H1 (cell line): ENCODE measurements around the gene P3H3. TPM values are rescaled to one million over a fixed set of nuclear protein-coding genes. Genes with fewer than 3 reads are reported as not detected.

Experiments used
- CREB1 ChIP-seq: IDR thresholded peaks from 2 replicates; pipeline ENCODE4 v1.6.1; 2012; ENCODE audit warnings: inconsistent platforms
- EP300 ChIP-seq, 2 experiments: IDR thresholded peaks; 1 replicate in 1 of 2; 2 replicates in 1 of 2; pipeline ENCODE4 v1.6.1; 2011 to 2012; ENCODE audit warnings: low read depth in 2 of 2, low read length in 2 of 2, mild to moderate bottlenecking in 2 of 2, borderline replicate concordance in 1 of 2, inconsistent platforms in 1 of 2, moderate library complexity in 1 of 2
- GABPA ChIP-seq: IDR thresholded peaks from 2 replicates; pipeline ENCODE4 v1.6.1; 2011; ENCODE audit warnings: mild to moderate bottlenecking, low read length, moderate library complexity, borderline replicate concordance; ENCODE audit not compliant: insufficient read depth
- NRF1 ChIP-seq: IDR thresholded peaks from 2 replicates; pipeline ENCODE4 v1.6.1; 2011; ENCODE audit warnings: mild to moderate bottlenecking, low read depth, low read length, improper control_type of control experiment
- POLR2A ChIP-seq, 2 experiments: IDR thresholded peaks; 1 replicate in 1 of 2; 2 replicates in 1 of 2; pipeline ENCODE4 v1.6.1; 2011; ENCODE audit warnings: low read depth in 2 of 2, low read length in 2 of 2, mild to moderate bottlenecking in 2 of 2; ENCODE audit errors: control extremely low read depth in 1 of 2
- POLR2AphosphoS5 ChIP-seq: IDR thresholded peaks from 2 replicates; pipeline ENCODE4 v1.6.1; 2011; ENCODE audit warnings: low read depth, low read length
- RBBP5 ChIP-seq: IDR thresholded peaks from 2 replicates; pipeline ENCODE4 v1.7.1; 2012; ENCODE audit warnings: low read depth, mild to moderate bottlenecking, inconsistent platforms, low read length, moderate library complexity, borderline replicate concordance
- SIN3A ChIP-seq, 2 experiments: IDR thresholded peaks in 1 of 2; conservative IDR thresholded peaks in 1 of 2; 2 replicates each; pipeline ENCODE4 v1.6.1; 2011 to 2012; ENCODE audit warnings: low read length in 2 of 2, improper control_type of control experiment in 1 of 2, low read depth in 1 of 2, mild to moderate bottlenecking in 1 of 2
- SIRT6 ChIP-seq: IDR thresholded peaks from one replicate; pipeline ENCODE4 v1.7.1; 2012; ENCODE audit warnings: low read length, inconsistent platforms
- SP2 ChIP-seq: IDR thresholded peaks from 2 replicates; pipeline ENCODE4 v1.6.1; 2012; ENCODE audit warnings: mild to moderate bottlenecking, low read length, inconsistent platforms
- TEAD4 ChIP-seq: IDR thresholded peaks from 2 replicates; pipeline ENCODE4 v1.6.1; 2012; ENCODE audit warnings: low read depth, low read length, inconsistent platforms, mixed read lengths
- YY1 ChIP-seq: IDR thresholded peaks from 2 replicates; pipeline ENCODE4 v1.6.1; 2011; ENCODE audit warnings: low read depth, mild to moderate bottlenecking, low read length
- ZNF274 ChIP-seq: IDR thresholded peaks from 2 replicates; pipeline ENCODE4 v1.7.0; 2012; ENCODE audit warnings: low read length, borderline replicate concordance; ENCODE audit errors: extremely low read depth
- polyA plus RNA-seq, 7 experiments: library from polyadenylated mRNA; depleted of rRNA in 3 of 7; stranded (reverse) in 5 of 7; unstranded in 2 of 7; fragments of >200 nt in 5 of 7; fragments of 200-250 nt in 2 of 7; gene quantifications; 1 replicate in 5 of 7; 2 replicates in 1 of 7; 4 replicates in 1 of 7; pipeline versions ENCODE4 v1.2.1 to v1.2.3, GENCODE V29; 2011 to 2013; ENCODE audit warnings: missing spikeins in 2 of 7, mixed read lengths in 2 of 7
- total RNA-seq: library from RNA; stranded (reverse); fragmentation: NEBNext Ultra II Directional; extraction: Animal tissue kit (Norgen Biotek cat#: 25700); gene quantifications from 2 replicates; pipeline ENCODE4 v1.2.1, GENCODE V29; 2021
- TF ChIP-seq, protein P1 (sequence below): IDR thresholded peaks from 2 replicates; pipeline ENCODE4 v1.6.1; 2011; ENCODE audit warnings: low read length, improper control_type of control experiment
- TF ChIP-seq, protein P2 (sequence below): IDR thresholded peaks from 2 replicates; pipeline ENCODE4 v1.6.1; 2012; ENCODE audit warnings: low read length, inconsistent platforms
- TF ChIP-seq, protein P3 (sequence below): IDR thresholded peaks from 2 replicates; pipeline ENCODE4 v1.6.1; 2012; ENCODE audit warnings: inconsistent platforms
- TF ChIP-seq, protein P4 (sequence below), 3 experiments: IDR thresholded peaks; 1 replicate in 2 of 3; 2 replicates in 1 of 3; pipeline versions ENCODE4 v1.5.1 to v1.6.1; 2011; ENCODE audit warnings: low read length in 3 of 3, mild to moderate bottlenecking in 3 of 3, inconsistent platforms in 2 of 3, low read depth in 1 of 3, moderate library complexity in 1 of 3; ENCODE audit not compliant: insufficient read depth in 1 of 3; ENCODE audit errors: control extremely low read depth in 1 of 3

P3H3 gene
- total and polyA plus RNA-seq, 2 of the 8 experiments (the other 6 are each of a cell fraction or from before 2014, with no cell fraction given): 22.9 to 43.5 TPM

DNA sequence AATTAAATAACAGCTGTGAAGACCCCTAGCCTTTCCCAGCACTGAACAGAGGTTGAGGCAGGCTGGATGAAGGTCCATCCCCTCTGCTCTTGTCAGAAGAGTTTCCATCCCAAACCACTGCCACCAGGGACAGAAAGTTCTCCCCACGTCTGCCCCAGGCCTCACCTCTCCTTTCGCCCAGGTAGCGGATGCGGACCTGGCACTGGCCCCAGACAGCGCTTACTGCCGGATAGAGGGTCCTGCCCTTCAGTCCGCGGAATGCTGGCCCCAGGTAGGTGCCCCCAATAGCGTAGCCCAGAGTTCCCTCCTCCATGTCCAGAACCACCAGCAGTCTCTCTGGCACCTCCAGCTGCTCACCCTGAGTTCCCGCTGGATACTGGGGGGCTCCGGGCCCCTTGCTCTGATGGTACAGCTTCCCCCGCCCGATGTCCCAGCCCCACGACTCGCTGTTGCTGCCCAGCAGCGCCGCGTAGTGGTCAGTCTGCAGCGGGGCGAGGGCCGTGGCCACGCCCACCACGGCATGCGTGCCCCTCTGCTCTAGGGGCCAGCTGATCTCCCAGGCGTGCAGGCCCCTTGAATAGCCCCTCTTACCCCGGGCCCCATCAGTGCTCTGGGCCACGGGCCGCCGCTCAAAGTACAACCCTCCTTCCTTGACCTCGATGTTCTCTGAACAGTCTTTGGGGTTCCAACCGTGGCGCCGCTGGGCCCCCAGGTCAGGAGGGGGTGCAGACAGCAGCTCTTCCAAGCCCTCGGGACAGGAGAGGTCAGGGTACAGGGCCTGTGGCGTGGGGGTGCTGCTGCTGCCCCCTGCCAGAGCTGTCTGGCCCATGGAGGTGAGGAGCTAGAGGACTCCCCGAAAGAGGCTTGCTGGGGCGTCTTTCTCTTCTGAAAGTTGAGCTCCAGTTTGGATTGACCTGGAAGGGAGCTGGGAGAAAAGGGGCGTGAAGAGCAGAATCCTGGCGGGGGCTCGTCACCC lies 44.2 kb downstream of the P3H3 start (continued):
- TF ChIP-seq NRF1 (no peak), SIRT6 (no peak), POLR2A (IDR thresholded peaks at IDR 0.05; ENCODE audit: control extremely low read depth in 1 of 2, low read depth in 2 of 2, low read length in 2 of 2) (peak in 1 of 2 experiments; percentile 7; a peak in 1 of 3 replicates), SIN3A (conservative IDR thresholded peaks at IDR 0.05 in 1 of 2, IDR thresholded peaks at IDR 0.05 in 1 of 2; ENCODE audit: low read depth in 1 of 2, low read length in 2 of 2) (peak; percentile 93 to 94; a peak in 3 of 4 replicates), YY1 (no peak), POLR2AphosphoS5 (peak; percentile 76; the same call in 1 of the 2 replicates), EP300 (IDR thresholded peaks at IDR 0.05; ENCODE audit: borderline replicate concordance in 1 of 2, low read depth in 2 of 2, low read length in 2 of 2) (no peak), CREB1 (peak; percentile 64), RBBP5 (no peak), SP2 (no peak), ZNF274 (no peak), GABPA (peak; percentile 64; the same call in 1 of the 2 replicates), TEAD4 (peak; percentile 42; the same call in 1 of the 2 replicates)
- TF ChIP-seq, protein P1, sequence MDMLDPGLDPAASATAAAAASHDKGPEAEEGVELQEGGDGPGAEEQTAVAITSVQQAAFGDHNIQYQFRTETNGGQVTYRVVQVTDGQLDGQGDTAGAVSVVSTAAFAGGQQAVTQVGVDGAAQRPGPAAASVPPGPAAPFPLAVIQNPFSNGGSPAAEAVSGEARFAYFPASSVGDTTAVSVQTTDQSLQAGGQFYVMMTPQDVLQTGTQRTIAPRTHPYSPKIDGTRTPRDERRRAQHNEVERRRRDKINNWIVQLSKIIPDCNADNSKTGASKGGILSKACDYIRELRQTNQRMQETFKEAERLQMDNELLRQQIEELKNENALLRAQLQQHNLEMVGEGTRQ: no peak
- TF ChIP-seq, protein P2, sequence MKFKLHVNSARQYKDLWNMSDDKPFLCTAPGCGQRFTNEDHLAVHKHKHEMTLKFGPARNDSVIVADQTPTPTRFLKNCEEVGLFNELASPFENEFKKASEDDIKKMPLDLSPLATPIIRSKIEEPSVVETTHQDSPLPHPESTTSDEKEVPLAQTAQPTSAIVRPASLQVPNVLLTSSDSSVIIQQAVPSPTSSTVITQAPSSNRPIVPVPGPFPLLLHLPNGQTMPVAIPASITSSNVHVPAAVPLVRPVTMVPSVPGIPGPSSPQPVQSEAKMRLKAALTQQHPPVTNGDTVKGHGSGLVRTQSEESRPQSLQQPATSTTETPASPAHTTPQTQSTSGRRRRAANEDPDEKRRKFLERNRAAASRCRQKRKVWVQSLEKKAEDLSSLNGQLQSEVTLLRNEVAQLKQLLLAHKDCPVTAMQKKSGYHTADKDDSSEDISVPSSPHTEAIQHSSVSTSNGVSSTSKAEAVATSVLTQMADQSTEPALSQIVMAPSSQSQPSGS: no peak; the same call in 1 of the 2 replicates
- TF ChIP-seq, protein P3, sequence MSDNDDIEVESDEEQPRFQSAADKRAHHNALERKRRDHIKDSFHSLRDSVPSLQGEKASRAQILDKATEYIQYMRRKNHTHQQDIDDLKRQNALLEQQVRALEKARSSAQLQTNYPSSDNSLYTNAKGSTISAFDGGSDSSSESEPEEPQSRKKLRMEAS: peak; percentile 90
- TF ChIP-seq, protein P4, sequence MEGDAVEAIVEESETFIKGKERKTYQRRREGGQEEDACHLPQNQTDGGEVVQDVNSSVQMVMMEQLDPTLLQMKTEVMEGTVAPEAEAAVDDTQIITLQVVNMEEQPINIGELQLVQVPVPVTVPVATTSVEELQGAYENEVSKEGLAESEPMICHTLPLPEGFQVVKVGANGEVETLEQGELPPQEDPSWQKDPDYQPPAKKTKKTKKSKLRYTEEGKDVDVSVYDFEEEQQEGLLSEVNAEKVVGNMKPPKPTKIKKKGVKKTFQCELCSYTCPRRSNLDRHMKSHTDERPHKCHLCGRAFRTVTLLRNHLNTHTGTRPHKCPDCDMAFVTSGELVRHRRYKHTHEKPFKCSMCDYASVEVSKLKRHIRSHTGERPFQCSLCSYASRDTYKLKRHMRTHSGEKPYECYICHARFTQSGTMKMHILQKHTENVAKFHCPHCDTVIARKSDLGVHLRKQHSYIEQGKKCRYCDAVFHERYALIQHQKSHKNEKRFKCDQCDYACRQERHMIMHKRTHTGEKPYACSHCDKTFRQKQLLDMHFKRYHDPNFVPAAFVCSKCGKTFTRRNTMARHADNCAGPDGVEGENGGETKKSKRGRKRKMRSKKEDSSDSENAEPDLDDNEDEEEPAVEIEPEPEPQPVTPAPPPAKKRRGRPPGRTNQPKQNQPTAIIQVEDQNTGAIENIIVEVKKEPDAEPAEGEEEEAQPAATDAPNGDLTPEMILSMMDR (IDR thresholded peaks at IDR 0.05; ENCODE audit: control extremely low read depth in 1 of 3, insufficient read depth in 1 of 3, low read depth in 1 of 3, low read length in 3 of 3): peak in 2 of 3 experiments; percentile 93 to 98; a peak in 3 of 4 replicates
